ENCODE measurements around the gene THAP4. TPM values are rescaled to one million over a fixed set of nuclear protein-coding genes. Genes with fewer than 3 reads are reported as not detected.
"Not testable (repeated sequence)": the region's sequence is repeated elsewhere in the genome, so short reads cannot be mapped to it uniquely, and the experiment has no call there.

THAP4 gene
- total RNA-seq, 1 donor from 2014 or later: 51.6 TPM

GRCh38 chr2:241593271-241593670 lies 43.7 kb downstream of the THAP4 start:
- no peak overlapping the region for H3K27ac Mint-ChIP-seq (ENCODE audit: unreplicated experiment)
- H3K4me3 Mint-ChIP-seq (ENCODE audit: unreplicated experiment): no peak overlapping the region
- no peaks in the 10 kb centered on the region for H3K27me3 Mint-ChIP-seq (ENCODE audit: unreplicated experiment)
- peaks cover 2% of the 10 kb centered on the region for H3K4me1 Mint-ChIP-seq (ENCODE audit: unreplicated experiment)
- TF ChIP-seq CTCF (IDR thresholded peaks at IDR 0.05): no peak
- H3K9me3 Mint-ChIP-seq (ENCODE audit: unreplicated experiment): peaks cover 10% of the 10 kb centered on the region
- peaks cover 27% of the 10 kb centered on the region for H3K36me3 Mint-ChIP-seq (ENCODE audit: unreplicated experiment)
- no peak for DNase-seq (ENCODE audit: extremely low spot score, unreplicated experiment)

GRCh38 chr2:241592126-241592845 lies 44.7 kb downstream of the THAP4 start:
- Mint-ChIP-seq H3K4me3 (ENCODE audit: unreplicated experiment) (no peak overlapping the region), H3K27me3 (ENCODE audit: unreplicated experiment) (no peaks in the 10 kb centered on the region), H3K36me3 (ENCODE audit: unreplicated experiment) (peaks cover 30% of the 10 kb centered on the region), H3K9me3 (ENCODE audit: unreplicated experiment) (peaks cover 11% of the 10 kb centered on the region), H3K4me1 (ENCODE audit: unreplicated experiment) (no peaks in the 10 kb centered on the region), H3K27ac (ENCODE audit: unreplicated experiment) (no peak overlapping the region)
- no peak for DNase-seq (ENCODE audit: extremely low spot score, unreplicated experiment)
- no peak for TF ChIP-seq CTCF (IDR thresholded peaks at IDR 0.05)

GRCh38 chr2:241590496-241591455 lies 46.2 kb downstream of the THAP4 start:
- H3K4me1 Mint-ChIP-seq (ENCODE audit: unreplicated experiment); H3K27me3 Mint-ChIP-seq (ENCODE audit: unreplicated experiment); H3K27ac Mint-ChIP-seq (ENCODE audit: unreplicated experiment); DNase-seq (ENCODE audit: extremely low spot score, unreplicated experiment); H3K4me3 Mint-ChIP-seq (ENCODE audit: unreplicated experiment): not testable (repeated sequence)
- Mint-ChIP-seq H3K9me3 (ENCODE audit: unreplicated experiment) (peaks cover 18% of the 10 kb centered on the region), H3K36me3 (ENCODE audit: unreplicated experiment) (peaks cover 42% of the 10 kb centered on the region)

- H3K9me3 Mint-ChIP-seq (ENCODE audit: unreplicated experiment): peaks cover 18% of the 10 kb centered on the region
- peaks cover 49% of the 10 kb centered on the region for H3K36me3 Mint-ChIP-seq (ENCODE audit: unreplicated experiment)
- H3K27ac Mint-ChIP-seq (ENCODE audit: unreplicated experiment); H3K4me3 Mint-ChIP-seq (ENCODE audit: unreplicated experiment); H3K27me3 Mint-ChIP-seq (ENCODE audit: unreplicated experiment); H3K4me1 Mint-ChIP-seq (ENCODE audit: unreplicated experiment); DNase-seq (ENCODE audit: extremely low spot score, unreplicated experiment): not testable (repeated sequence)
Observed at GRCh38 chr2:241589863-241590262, 47.1 kb downstream of the THAP4 start.

- no peak overlapping the region for H3K27ac Mint-ChIP-seq (ENCODE audit: unreplicated experiment)
- H3K4me1 Mint-ChIP-seq (ENCODE audit: unreplicated experiment): no peaks in the 10 kb centered on the region
- no peaks in the 10 kb centered on the region for H3K27me3 Mint-ChIP-seq (ENCODE audit: unreplicated experiment)
- TF ChIP-seq CTCF (IDR thresholded peaks at IDR 0.05): no peak
- peaks cover 29% of the 10 kb centered on the region for H3K9me3 Mint-ChIP-seq (ENCODE audit: unreplicated experiment)
- H3K36me3 Mint-ChIP-seq (ENCODE audit: unreplicated experiment): peaks cover 74% of the 10 kb centered on the region
- no peak for DNase-seq (ENCODE audit: extremely low spot score, unreplicated experiment)
- H3K4me3 Mint-ChIP-seq (ENCODE audit: unreplicated experiment): no peak overlapping the region
Observed at GRCh38 chr2:241586564-241587264, 50.2 kb downstream of the THAP4 start.
